Psoas muscle (tissue), 8 donors: Measurements from ENCODE around the gene DBH. TPM values are rescaled to one million over a fixed set of nuclear protein-coding genes. Genes with fewer than 3 reads are reported as not detected.

Source experiments
- ATAC-seq, 4 donors: fragments of 200-7000 bp; cut with Tn5 transposase; one replicate each; pipeline ENCODE4 v1.9.1; 2020; ENCODE audit warnings: moderate library complexity in 3 of 4, mild to moderate bottlenecking in 2 of 4
- DNase-seq, 2 donors: peaks; one replicate each; pipeline ENCODE4 v3.0.0-alpha.2; 2020
- H3K27ac ChIP-seq: fragments of 200-600 bp; one replicate; pipeline ENCODE4 v1.8.0; 2022
- H3K27me3 ChIP-seq, 3 donors: fragments of 200-600 bp in 1 of 3; one replicate each; pipeline versions ENCODE4 v1.6.1 to v1.8.0; 2013 to 2022; ENCODE audit warnings: low read length in 2 of 3, mild to moderate bottlenecking in 2 of 3, moderate library complexity in 1 of 3; ENCODE audit not compliant: insufficient read depth in 3 of 3
- H3K36me3 ChIP-seq, 2 donors: fragments of 200-600 bp in 1 of 2; one replicate each; pipeline versions ENCODE4 v1.6.1 to v1.8.0; 2013 to 2022; ENCODE audit warnings: low read depth in 1 of 2, mild to moderate bottlenecking in 1 of 2, moderate library complexity in 1 of 2; ENCODE audit not compliant: insufficient read depth in 1 of 2
- H3K4me1 ChIP-seq: fragments of 200-600 bp; one replicate; pipeline ENCODE4 v1.8.0; 2022
- H3K4me3 ChIP-seq: fragments of 200-600 bp; one replicate; pipeline ENCODE4 v1.8.0; 2022; ENCODE audit warnings: mild to moderate bottlenecking
- H3K9me3 ChIP-seq: fragments of 200-600 bp; one replicate; pipeline ENCODE4 v1.8.0; 2022
- WGBS, 3 donors: extraction: QIAGEN DNeasy Blood & Tissue Kit; methylation state at CpG; one replicate each; pipeline versions ENCODE4 v1.1.6 to v1.1.7; 2013; 5-methylcytosine and 5-hydroxymethylcytosine counted together
- intact Hi-C, 2 donors: fragments of 100-400 bp; cut with DNase I; formaldehyde crosslinking; loops; one replicate each; pipeline versions ENCODE4 v1.11.0 to v1.14.2; 2022
- polyA plus RNA-seq, 3 donors: library from polyadenylated mRNA; stranded (reverse); fragments of 200-250 nt; gene quantifications; one replicate each; pipeline ENCODE4 v1.2.3, GENCODE V29; 2013
- total RNA-seq, 4 donors: library from RNA; stranded (reverse); fragmentation: NEBNext Ultra II Directional in 2 of 4; extraction: Animal tissue kit (Norgen Biotek cat#: 25700) in 2 of 4; gene quantifications; one replicate each; pipeline versions ENCODE4 v1.2.1 to v1.2.4, GENCODE V29; 2021 to 2023
- TF ChIP-seq, protein P1 (sequence below): fragments of 200-600 bp; IDR thresholded peaks from one replicate; pipeline ENCODE4 v1.8.0; 2022; ENCODE audit warnings: antibody characterized with exemption
- donor health status: healthy with polysubstance abuse.
- donor health status: DM: no; HTN: no; CAD: no; lungs with moderate emphysema.
- donor health status: Bipolar disorder and iron deficiency.
- donor health status: healthy.
- donor health status: DM: yes; HTN: yes; CAD: no.
- donor health status: DM: no; HTN: no; CAD: no.
- donor health status: DM: no; HTN: no; CAD: no.
- donor health status: DM: yes; HTN: yes; CAD: no.

DBH gene
- total and polyA plus RNA-seq, 7 donors = 0.01 to 0.30 (median 0.05) TPM; not detected in 3

DNA sequence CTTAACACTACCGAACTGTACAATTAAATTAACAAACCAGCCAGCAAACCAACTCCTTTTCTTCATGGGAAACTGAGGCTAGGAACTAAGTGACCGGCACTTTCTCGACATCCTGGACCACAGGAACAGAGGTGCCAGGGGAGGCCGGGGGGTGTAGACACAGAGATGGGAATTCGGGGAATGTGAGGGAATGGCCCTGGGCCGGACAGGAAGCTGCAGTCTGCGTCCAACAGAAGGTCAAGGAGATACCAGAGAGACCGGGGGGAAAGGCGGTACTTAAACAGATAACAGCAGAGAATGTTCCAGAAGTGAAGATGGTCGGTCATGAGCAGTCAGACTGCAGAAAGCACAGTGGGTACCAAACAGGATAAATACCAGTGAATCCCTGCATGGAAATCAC lies 40.3 kb downstream of the DBH start:
- Histone ChIP-seq H3K4me3 (no peak overlapping the region), H3K36me3 (no peaks in the 10 kb centered on the region), H3K27me3 (peaks cover 0 to 8% (median 4%) of the 10 kb centered on the region in 3 donors), H3K27ac (no peak overlapping the region), H3K4me1 (no peaks in the 10 kb centered on the region), H3K9me3 (no peaks in the 10 kb centered on the region)
- DNase-seq (peak in 1 of 2 donors; percentile 7), ATAC-seq (no peak)
- TF ChIP-seq, protein P1, sequence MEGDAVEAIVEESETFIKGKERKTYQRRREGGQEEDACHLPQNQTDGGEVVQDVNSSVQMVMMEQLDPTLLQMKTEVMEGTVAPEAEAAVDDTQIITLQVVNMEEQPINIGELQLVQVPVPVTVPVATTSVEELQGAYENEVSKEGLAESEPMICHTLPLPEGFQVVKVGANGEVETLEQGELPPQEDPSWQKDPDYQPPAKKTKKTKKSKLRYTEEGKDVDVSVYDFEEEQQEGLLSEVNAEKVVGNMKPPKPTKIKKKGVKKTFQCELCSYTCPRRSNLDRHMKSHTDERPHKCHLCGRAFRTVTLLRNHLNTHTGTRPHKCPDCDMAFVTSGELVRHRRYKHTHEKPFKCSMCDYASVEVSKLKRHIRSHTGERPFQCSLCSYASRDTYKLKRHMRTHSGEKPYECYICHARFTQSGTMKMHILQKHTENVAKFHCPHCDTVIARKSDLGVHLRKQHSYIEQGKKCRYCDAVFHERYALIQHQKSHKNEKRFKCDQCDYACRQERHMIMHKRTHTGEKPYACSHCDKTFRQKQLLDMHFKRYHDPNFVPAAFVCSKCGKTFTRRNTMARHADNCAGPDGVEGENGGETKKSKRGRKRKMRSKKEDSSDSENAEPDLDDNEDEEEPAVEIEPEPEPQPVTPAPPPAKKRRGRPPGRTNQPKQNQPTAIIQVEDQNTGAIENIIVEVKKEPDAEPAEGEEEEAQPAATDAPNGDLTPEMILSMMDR = no peak
- 75 to 82% (median 79%) methylated on average over 10 of the region's 10 CpGs for WGBS, 3 donors
- intact Hi-C loops = no loop called here

DNA sequence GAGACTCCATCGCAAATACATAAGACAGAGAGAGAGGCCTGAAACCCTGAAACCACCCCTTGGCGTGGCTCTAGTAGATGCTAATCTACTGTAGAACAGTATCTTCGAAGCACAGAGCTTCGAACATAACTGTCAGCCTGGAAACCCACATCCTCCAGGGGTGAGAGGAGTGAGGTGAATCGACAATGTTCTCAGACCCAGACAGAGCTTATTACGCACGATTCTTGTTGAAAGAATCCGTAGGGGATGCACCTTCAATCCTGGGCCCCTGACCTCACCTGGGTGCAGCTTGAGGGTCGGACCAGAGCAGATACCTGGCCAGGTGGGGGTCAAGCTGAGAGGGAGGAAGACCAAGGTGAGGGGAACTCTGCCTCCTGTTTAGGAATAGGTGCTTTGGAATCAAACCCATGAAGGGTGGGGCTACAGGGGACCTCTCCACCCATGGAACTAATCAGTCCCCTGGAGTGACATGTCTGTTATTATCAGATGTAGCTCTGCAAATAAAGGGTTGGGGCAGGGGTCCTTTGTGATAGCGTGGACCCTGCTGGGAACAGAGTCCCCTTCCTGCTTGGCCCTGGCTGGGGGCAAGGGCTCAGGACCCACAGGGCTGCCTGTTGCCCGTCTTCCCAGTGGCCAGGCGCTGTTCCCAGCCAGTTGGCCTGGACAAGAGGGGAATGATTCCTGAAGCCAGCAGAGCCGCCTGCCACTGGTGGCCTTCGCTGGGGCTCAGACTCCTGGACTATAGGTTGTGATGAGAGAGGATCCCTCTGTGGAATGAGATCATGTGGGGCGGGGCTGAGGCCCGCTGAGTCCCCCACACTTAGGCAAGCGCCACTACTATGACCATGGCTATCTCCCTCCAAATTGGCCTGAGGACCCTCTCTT lies 41.2 kb downstream of the DBH start:
- DNase-seq = peak in 1 of 2 donors; percentile 17
- intact Hi-C loops = no loop called here
- 93 to 96% (median 94%) methylated on average over 17 of the region's 17 CpGs for WGBS, 3 donors
- no peaks in the 10 kb centered on the region for H3K9me3 ChIP-seq
- H3K4me3 ChIP-seq = no peak overlapping the region
- no peaks in the 10 kb centered on the region for H3K4me1 ChIP-seq
- H3K36me3 ChIP-seq = no peaks in the 10 kb centered on the region
- no peak overlapping the region for H3K27ac ChIP-seq
- TF ChIP-seq, protein P1 = no peak
- H3K27me3 ChIP-seq = peaks cover 0 to 8% (median 2%) of the 10 kb centered on the region in 3 donors
- no peak for ATAC-seq

GRCh38 chr9:133679056-133679455 lies 42.9 kb downstream of the DBH start:
- Histone ChIP-seq H3K27me3 (peaks cover 0 to 8% (median 2%) of the 10 kb centered on the region in 3 donors), H3K4me3 (no peak overlapping the region), H3K4me1 (no peaks in the 10 kb centered on the region), H3K36me3 (no peaks in the 10 kb centered on the region), H3K27ac (no peak overlapping the region), H3K9me3 (no peaks in the 10 kb centered on the region)
- no peak for DNase-seq
- intact Hi-C loops = no loop called here
- no peak for ATAC-seq
- TF ChIP-seq, protein P1 = no peak
- WGBS, 3 donors = 56 to 62% (median 58%) methylated on average over 15 of the region's 15 CpGs

DNA sequence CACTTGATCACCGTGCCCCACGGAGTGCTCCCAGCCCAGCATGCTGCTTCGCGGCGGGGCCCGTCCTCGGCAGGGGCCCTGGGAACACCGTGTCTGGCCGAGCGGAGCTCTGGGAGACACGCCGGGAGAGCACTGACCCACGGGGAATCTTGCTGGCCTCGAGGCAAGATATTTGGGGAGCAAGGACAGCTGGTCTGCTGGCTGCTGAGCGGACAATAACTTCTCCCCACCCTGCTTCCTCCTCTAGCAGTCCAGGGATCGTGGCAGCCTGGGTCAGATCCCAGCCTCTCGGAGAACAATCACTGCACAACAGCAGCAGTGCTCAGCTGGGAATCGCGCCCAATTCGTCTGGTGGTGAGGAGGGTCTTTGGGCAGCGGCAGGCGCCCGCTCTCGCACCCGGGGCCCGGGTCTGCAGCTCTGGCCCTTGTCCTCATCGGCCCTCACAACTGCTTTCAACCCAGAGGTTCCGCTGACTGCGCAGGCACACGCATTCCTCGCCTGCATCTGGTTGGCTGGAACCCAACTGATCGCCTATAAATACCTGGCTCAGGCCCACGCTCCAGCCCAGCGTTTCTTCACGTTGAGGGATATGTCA lies 43.4 kb downstream of the DBH start:
- H3K36me3 ChIP-seq = no peaks in the 10 kb centered on the region
- H3K4me1 ChIP-seq = no peaks in the 10 kb centered on the region
- H3K27me3 ChIP-seq = peaks cover 0 to 8% (median 2%) of the 10 kb centered on the region in 3 donors
- intact Hi-C loops = no loop called here
- 28 to 33% (median 30%) methylated on average over 35 of the region's 35 CpGs for WGBS, 3 donors
- peak; percentile 10 to 56 for DNase-seq
- TF ChIP-seq, protein P1 = no peak
- H3K9me3 ChIP-seq = no peaks in the 10 kb centered on the region
- peak in 1 of 4 donors; percentile 26 for ATAC-seq
- no peak overlapping the region for H3K27ac ChIP-seq
- H3K4me3 ChIP-seq = no peak overlapping the region
